GM21825 (cell line): ENCODE data around the gene SMOC1.

ENCODE experiments used
- ATAC-seq: cut with Tn5 transposase; IDR thresholded peaks from one replicate; pipeline ENCODE4 v1.9.1; 2021; ENCODE audit warnings: mild to moderate bottlenecking, moderate library complexity; ENCODE audit not compliant: unreplicated experiment

SMOC1 gene

GRCh38 chr14:69938751-69939150 lies 59.5 kb downstream of the SMOC1 start:
- no peak for ATAC-seq

- ATAC-seq: no peak
Observed at GRCh38 chr14:69941768-69942742, 62.8 kb downstream of the SMOC1 start.

GRCh38 chr14:69943084-69943780 lies 64.0 kb downstream of the SMOC1 start:
- no peak for ATAC-seq

DNA sequence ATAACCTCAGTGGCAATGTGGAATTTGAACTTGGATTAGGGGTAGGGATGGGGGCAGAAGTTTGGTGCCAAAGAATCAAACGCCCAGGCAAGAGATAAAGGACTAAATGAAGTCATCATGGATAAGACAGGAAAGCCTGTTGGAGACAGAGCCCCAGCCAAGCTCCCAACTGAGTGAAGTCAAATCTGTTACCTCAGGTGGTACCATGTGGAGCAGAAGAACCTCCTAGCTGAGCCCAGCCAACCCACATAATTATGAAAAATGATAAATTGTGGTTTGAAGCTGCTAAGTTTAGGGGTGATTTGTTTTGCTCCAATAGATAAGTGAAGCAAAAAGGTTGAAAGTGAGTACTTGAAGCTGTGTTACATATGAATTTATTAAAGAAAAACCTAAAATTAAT lies 66.1 kb downstream of the SMOC1 start:
- ATAC-seq: no peak

GRCh38 chr14:69945912-69946311 lies 66.7 kb downstream of the SMOC1 start:
- no peak for ATAC-seq

DNA sequence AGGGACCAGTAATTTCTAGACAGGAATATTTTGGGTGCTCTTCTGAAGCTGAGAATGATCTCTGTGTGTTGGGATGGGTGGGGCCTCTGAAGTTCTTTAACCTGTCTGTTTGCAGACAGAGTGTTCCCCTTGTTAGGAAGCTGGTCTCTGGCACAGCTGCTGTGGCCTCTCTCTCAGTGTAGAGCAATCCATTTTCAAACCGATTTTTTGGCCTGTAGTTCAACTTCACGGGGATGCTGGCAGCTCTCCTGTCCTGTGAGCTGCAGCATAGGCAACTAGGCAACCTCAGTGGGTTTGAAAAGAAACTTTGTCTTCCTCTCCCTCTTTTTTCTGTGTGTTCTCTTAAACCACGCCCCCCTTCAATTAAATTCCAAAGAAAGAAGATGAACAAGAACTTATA lies 69.1 kb downstream of the SMOC1 start:
- no peak for ATAC-seq

DNA sequence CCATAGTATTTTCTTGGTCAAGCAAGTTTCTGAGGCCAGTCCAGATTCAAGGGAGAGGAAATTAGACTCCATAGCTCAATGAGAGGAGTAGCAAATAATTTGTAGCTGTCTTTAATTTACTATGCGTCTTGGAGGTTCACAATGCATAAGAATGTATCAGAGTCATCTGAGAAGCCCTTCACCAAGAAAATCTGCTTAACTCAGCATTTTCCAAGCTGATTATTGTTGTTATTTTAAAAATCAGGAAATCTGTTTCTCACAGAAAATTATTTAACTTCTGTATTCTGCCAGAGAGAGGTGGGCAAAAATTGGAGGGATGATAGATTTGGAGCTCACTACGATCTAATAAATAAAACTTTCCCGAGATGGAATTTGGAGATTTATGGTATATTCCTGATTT lies 72.0 kb downstream of the SMOC1 start:
- no peak for ATAC-seq

DNA sequence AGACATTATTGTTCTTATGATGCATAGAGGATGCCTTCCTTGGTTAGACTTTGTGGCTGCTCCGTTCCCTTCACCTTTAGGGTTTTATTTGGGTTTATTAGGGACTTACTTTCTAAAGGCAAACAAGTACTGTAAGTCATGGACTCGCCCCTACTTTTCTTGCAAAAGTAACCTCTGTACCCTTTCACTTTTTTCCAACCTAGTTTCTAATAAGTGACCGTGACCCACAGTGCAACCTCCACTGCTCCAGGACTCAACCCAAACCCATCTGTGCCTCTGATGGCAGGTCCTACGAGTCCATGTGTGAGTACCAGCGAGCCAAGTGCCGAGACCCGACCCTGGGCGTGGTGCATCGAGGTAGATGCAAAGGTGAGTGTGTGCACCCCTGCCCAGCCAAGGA lies 72.7 kb downstream of the SMOC1 start:
- ATAC-seq: no peak

- ATAC-seq: no peak
Observed at GRCh38 chr14:69953266-69953915, 74.2 kb downstream of the SMOC1 start.

DNA sequence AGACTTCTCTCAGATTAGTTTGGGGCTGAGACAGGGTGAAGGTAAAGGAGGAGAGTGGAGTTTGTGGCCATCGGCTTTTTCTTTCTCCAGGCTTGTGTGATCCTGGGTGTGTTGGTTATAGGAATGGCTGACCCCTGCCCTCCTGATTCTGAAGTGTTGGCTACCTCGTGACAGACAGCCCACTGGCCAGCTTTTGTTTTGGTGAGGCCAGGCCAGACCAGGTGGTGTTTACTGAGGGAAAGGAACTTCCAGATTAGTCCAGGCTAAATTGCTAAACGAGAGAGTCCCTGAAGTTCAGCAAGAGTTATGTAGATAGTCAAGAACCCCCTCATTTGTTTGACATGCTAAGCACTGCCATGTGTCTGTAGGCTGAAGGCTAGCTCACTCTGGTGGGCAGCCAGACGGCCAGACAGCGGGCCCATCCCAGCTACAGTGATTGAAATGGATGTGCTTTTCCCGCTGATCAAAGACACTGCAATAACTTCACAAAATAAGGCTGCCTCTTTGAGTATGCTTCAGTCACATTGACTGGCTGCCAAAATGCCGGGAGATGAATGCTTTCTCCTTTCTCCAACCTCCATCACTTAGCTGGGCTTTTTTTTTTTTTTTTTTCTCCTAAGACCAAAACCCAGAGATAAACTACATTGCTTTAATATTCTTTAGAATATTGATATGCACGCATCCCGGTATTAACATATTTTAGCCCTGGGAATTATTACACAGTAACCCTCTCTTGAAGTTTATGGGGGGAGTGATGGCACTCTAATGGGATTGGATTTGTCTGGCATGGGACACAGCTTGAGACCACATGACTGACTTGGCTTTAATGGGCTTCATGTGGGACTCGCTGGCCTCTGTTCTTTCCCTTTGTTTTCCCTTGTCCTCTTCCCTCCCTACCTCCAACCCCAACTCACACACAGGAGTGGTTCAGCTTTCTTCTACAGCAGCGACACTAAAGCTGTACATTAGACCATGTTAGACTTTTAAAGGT lies 76.9 kb downstream of the SMOC1 start:
- no peak for ATAC-seq

DNA sequence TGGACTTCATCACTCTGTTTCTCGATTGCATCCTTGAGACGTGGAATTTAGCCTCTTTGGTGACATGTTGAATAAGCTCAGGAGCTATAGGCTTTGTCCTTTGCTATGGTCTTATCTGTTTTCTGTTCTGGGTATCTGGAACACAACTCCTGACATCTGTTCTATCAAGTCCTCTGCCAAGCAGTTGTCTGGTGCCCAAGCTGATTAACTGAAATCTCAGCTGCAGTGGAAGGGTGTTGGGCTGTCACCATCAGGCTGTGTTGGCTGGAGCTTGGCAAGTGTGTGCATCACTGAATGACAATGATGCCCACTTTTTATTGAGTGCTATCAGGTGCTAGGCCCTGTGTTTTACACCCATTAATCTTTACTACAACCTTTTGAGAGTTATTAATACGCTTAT lies 77.8 kb downstream of the SMOC1 start:
- no peak for ATAC-seq

DNA sequence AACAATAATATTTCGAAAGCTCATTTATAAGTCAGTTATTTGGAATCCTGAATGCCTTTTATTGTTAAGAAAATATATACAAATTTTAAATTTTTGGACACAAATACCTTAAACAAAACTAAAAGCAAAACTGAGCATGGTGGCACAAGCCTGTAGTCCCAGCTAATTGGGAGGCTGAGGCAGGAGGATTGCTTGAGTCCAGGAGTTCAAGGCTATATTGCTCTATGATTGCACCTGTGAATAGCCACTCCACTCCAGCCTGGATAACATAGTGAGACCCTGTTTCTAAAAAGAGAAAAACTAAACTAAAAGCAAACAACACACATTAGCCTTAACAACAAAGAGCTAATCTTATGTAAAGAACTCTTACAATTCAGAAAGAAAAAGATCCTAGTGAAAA lies 78.8 kb downstream of the SMOC1 start:
- ATAC-seq: no peak

DNA sequence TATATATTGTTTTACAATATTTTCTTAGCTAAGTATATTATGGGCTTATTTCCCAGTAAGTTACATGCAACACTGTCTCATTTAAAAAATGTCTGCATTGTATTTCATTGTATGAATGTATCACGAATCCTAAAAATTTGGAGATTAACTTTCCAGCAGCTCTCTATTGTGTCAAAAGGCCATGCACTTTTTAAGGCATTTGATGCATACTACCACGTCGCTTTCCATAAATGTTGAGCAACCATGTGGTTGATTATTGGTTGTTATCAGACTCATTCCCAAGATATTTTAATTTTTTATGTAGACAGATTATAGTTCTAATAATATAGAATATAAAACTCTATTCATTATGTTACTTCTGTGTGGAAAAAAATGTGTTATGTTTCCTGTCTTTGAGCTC lies 79.9 kb downstream of the SMOC1 start:
- no peak for ATAC-seq

DNA sequence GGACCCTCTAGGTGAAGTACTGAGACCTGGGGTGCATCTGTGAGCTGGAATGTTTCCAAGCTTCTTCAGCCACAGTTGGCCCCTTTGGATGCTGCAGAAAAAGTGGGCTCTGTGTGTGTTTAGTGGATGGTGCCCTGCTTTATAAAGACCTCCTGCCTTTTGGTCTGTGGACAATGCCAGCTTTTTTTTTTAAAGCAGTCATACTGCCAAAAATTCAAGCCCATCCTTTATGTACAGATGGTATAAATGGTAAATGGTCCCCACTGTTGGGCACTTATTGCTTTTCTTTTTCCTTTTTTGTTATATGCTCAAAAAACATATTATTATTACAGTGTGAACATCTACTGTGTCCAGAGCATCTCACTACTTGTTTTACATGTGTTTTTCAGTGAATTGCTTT lies 81.1 kb downstream of the SMOC1 start:
- ATAC-seq: no peak

- ATAC-seq: no peak
Observed at GRCh38 chr14:69963966-69964365, 84.8 kb downstream of the SMOC1 start.

DNA sequence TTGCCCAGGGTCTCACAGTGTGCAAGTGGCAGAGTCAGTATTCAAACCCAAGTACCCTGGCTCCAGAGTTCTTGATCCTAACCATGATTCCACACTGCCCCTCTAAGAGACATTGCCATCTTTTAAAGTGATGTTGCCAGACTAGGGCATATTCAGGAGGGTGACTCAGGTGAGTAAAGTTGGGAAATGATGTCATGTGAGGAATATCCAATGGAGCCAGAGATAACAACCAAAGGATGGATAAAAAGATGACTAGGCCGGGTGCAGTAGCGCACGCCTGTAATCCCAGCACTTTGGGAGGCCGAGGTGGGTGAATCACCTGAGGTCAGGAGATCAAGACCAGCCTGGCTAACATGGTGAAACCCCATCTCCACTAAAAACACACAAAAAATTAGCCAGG lies 85.6 kb downstream of the SMOC1 start:
- no peak for ATAC-seq

DNA sequence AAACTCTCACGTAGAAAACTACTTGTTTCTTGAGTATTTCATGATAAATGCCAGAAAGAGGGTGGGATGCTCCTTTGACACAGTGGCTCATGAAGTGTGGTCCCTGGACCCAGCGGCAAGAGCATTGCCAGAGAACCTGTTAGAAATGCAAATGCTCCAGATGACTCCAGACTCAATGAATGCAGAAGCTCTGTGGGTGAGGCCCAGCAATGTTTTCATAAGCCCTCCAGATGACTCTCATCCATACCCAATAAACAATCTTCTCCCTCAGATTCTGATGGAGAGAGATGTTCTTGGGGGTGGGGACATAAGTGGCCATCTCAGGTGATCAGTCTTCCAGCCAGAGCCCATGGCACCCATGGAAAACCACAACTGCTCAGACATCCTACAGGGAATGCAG lies 88.9 kb downstream of the SMOC1 start:
- ATAC-seq: no peak

DNA sequence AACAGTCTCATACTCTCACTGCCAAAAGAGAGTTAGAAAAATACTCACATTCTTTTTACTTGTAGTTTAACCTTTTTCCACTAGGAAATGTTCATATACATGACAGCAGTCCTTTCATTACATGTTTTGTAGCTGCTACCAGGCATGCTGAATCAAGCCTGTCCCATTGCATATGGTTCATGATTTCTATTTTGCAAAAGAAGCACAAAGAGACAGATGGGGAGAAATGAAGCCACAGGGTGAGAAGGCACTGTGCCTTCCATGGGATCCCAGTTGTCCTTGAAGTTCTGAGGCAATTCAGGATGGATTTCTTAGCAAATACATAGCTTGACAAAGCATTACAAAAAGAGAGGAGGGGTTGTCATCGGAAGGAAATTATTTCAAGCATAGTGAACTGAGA lies 89.5 kb downstream of the SMOC1 start:
- no peak for ATAC-seq

GRCh38 chr14:69972755-69973154 lies 93.5 kb downstream of the SMOC1 start:
- ATAC-seq: no peak

GRCh38 chr14:69973846-69974245 lies 94.6 kb downstream of the SMOC1 start:
- no peak for ATAC-seq

DNA sequence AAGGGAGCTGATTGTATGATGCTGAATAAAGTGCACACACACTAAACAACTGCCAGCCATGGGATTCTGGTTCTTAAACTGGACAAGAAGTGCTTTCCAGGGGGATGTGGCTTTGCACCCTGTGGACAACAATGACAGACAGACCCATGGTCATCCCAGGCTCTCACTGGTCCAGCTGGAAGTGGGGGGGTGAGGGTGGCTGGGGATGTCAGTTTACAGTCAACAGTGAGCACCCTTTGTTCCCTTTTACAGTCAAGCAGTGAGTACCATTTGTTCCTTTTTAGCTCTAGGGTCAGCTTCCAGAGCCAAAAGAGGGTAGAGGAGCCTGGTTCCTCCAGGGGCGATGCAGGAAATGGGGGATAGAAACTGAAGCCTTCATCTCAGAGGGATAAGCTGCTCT lies 100.7 kb downstream of the SMOC1 start:
- ATAC-seq: no peak
